Keratinocyte (primary cell): ENCODE data around the gene SRD5A2. TPM values are rescaled to one million over a fixed set of nuclear protein-coding genes. Genes with fewer than 3 reads are reported as not detected.
A peak's percentile ranks its signal among the peaks of the same experiment; 100 is the strongest.
"Not testable (repeated sequence)": the region's sequence is repeated elsewhere in the genome, so short reads cannot be mapped to it uniquely, and the experiment has no call there.

Source experiments
- DNase-seq: peaks from one replicate; pipeline ENCODE4 v3.0.0-alpha.2; 2011; ENCODE audit warnings: low read depth, missing footprints, low spot score
- FAIRE-seq: peaks from 2 replicates; lab custom pipeline; 2011; peaks lifted over from hg19 to GRCh38; lab: Jason Lieb, UNC
- H2AFZ ChIP-seq: 2 replicates; pipeline ENCODE4 v1.6.0; 2012; ENCODE audit warnings: low read length, control low read depth, inconsistent platforms; ENCODE audit not compliant: control insufficient read depth
- H3K27ac ChIP-seq: 2 replicates; pipeline ENCODE4 v1.5.1; 2011; ENCODE audit warnings: low read length; ENCODE audit not compliant: control insufficient read depth, insufficient read depth
- H3K27me3 ChIP-seq: 3 replicates; pipeline ENCODE4 v1.6.0; 2011; ENCODE audit warnings: low read length; ENCODE audit not compliant: control insufficient read depth, insufficient read depth; ENCODE audit errors: extremely low read depth
- H3K36me3 ChIP-seq, 2 experiments: 2 replicates in 1 of 2; 3 replicates in 1 of 2; pipeline ENCODE4 v1.5.1; 2011; ENCODE audit warnings: low read length in 2 of 2, mild to moderate bottlenecking in 1 of 2; ENCODE audit not compliant: control insufficient read depth in 2 of 2, insufficient read depth in 2 of 2; ENCODE audit errors: extremely low read depth in 1 of 2
- H3K4me1 ChIP-seq: 3 replicates; pipeline ENCODE4 v1.5.1; 2011; ENCODE audit warnings: low read length; ENCODE audit not compliant: control insufficient read depth, insufficient read depth; ENCODE audit errors: extremely low read depth
- H3K4me2 ChIP-seq: 3 replicates; pipeline ENCODE4 v1.6.0; 2011; ENCODE audit warnings: low read depth, low read length; ENCODE audit not compliant: control insufficient read depth, insufficient read depth; ENCODE audit errors: extremely low read depth
- H3K4me3 ChIP-seq, 3 experiments: fragments of 200-600 bp in 1 of 3; sonication (generic) in 1 of 3; 2 replicates in 2 of 3; 3 replicates in 1 of 3; pipeline ENCODE4 v1.5.1; 2011 to 2016; ENCODE audit warnings: low read length in 3 of 3, mild to moderate bottlenecking in 3 of 3, control low read depth in 2 of 3, inconsistent platforms in 1 of 3, low read depth in 1 of 3, mixed read lengths in 1 of 3, mixed run types in 1 of 3, moderate library complexity in 1 of 3; ENCODE audit not compliant: control insufficient read depth in 2 of 3, insufficient read depth in 2 of 3; ENCODE audit errors: extremely low read depth in 1 of 3
- H3K79me2 ChIP-seq: 2 replicates; pipeline ENCODE4 v1.6.0; 2012; ENCODE audit warnings: low read length; ENCODE audit not compliant: control insufficient read depth, insufficient read depth
- H3K9ac ChIP-seq: 3 replicates; pipeline ENCODE4 v1.6.0; 2011; ENCODE audit warnings: low read length; ENCODE audit not compliant: control insufficient read depth, insufficient read depth; ENCODE audit errors: extremely low read depth
- H3K9me1 ChIP-seq: 3 replicates; pipeline ENCODE4 v1.6.0; 2011; ENCODE audit warnings: low read length; ENCODE audit not compliant: control insufficient read depth, insufficient read depth; ENCODE audit errors: extremely low read depth
- H3K9me3 ChIP-seq: 2 replicates; pipeline ENCODE4 v1.5.1; 2012; ENCODE audit warnings: low read depth, low read length; ENCODE audit not compliant: control insufficient read depth
- H4K20me1 ChIP-seq: 3 replicates; pipeline ENCODE4 v1.6.0; 2011; ENCODE audit warnings: low read length; ENCODE audit not compliant: control insufficient read depth, insufficient read depth; ENCODE audit errors: extremely low read depth
- CTCF ChIP-seq, 3 experiments: IDR thresholded peaks in 1 of 3; conservative IDR thresholded peaks in 1 of 3; optimal IDR thresholded peaks in 1 of 3; 2 replicates in 2 of 3; 3 replicates in 1 of 3; pipeline versions ENCODE3 to v1.5.1; 2011; ENCODE audit warnings: low read length in 3 of 3, mild to moderate bottlenecking in 3 of 3, moderate library complexity in 2 of 3, control low read depth in 1 of 3, inconsistent platforms in 1 of 3; ENCODE audit not compliant: insufficient read depth in 2 of 3; ENCODE audit errors: extremely low read depth in 1 of 3
- EZH2 ChIP-seq: IDR thresholded peaks from one replicate; pipeline ENCODE4 v1.6.1; 2012; ENCODE audit warnings: inconsistent platforms, mild to moderate bottlenecking, low read length, moderate library complexity
- dilution Hi-C: fragments of 300-500 bp; cut with MboI; formaldehyde crosslinking; loops from one replicate; pipeline ENCODE4 v1.7.0; 2020; ENCODE audit warnings: low sequenced_read_pairs; ENCODE audit not compliant: extremely low pct_ligation_motif_present
- polyA plus RNA-seq, 5 experiments: library from polyadenylated mRNA; depleted of rRNA in 3 of 5; stranded (reverse) in 3 of 5; stranded (forward) in 1 of 5; unstranded in 1 of 5; fragments of >200 nt; gene quantifications; 1 replicate in 1 of 5; 2 replicates in 3 of 5; 3 replicates in 1 of 5; pipeline versions ENCODE4 v1.2.1 to v1.2.3, GENCODE V29; 2011 to 2012; ENCODE audit warnings: missing spikeins in 2 of 5, low read depth in 1 of 5, low replicate concordance in 1 of 5

The SRD5A2 gene
- polyA plus RNA-seq, 1 donor (not counting 4 experiments of a cell fraction or from before 2014, with no cell fraction given): 0.04 TPM

DNA sequence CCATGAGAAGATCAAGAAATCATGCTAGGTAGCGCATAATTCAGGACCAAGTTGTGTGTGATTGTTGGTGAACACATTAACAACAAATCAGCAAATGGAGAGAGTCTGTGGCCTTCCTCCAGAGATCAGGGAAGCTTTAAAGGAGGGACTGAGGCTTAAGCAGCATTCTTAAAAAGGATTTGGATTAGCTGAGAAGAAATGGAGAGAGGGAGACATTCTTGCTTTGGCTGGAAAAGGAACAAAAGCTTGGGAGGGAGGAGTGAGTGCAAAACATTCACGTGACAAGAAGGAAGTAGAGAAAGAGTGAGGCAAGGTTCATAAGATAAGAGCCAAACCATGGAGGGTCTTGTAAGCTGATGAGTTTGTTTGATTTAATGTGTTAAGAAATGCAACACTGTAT is 75.6 kb downstream of the SRD5A2 start:
- dilution Hi-C loops: no loop called here
- Histone ChIP-seq H3K27ac (no peak overlapping the region), H3K27me3 (no peaks in the 10 kb centered on the region), H3K79me2 (no peaks in the 10 kb centered on the region), H3K36me3 (no peaks in the 10 kb centered on the region), H3K9ac (no peak overlapping the region), H4K20me1 (no peaks in the 10 kb centered on the region), H3K9me3 (no peaks in the 10 kb centered on the region), H3K9me1 (no peaks in the 10 kb centered on the region), H3K4me3 (no peak overlapping the region), H3K4me2 (no peak overlapping the region), H2AFZ (no peak overlapping the region), H3K4me1 (no peaks in the 10 kb centered on the region)
- TF ChIP-seq EZH2 (no peak), CTCF (optimal IDR thresholded peaks at IDR 0.05 in 1 of 3, IDR thresholded peaks at IDR 0.05 in 1 of 3, conservative IDR thresholded peaks at IDR 0.05 in 1 of 3; ENCODE audit: extremely low read depth in 1 of 3, insufficient read depth in 2 of 3, low read length in 3 of 3) (no peak)
- peak; percentile 23 for FAIRE-seq
- no peak for DNase-seq

DNA sequence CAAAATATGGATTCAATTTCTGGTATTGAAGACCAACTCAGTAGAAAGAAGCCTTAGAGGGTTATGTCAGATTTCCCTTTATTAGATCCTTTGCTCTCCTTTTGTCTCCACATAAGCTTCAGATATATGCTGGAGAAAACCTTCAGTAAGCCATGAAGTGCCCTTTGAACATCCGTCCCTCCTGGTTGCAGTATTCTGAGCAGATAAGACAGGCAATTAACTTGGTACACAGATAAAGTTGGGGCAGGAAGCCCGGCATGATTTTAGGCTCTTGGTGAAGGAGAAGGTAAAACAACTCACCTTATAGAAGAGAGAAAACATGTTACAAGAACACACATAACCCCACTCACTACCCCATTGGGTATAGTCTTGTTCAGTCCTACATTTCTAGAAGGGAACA is 76.4 kb downstream of the SRD5A2 start:
- H2AFZ ChIP-seq: no peak overlapping the region
- no peaks in the 10 kb centered on the region for H3K36me3 ChIP-seq
- no peak for FAIRE-seq
- H4K20me1 ChIP-seq: no peaks in the 10 kb centered on the region
- H3K4me3 ChIP-seq: no peak overlapping the region
- no peak overlapping the region for H3K9ac ChIP-seq
- DNase-seq: no peak
- no peaks in the 10 kb centered on the region for H3K27me3 ChIP-seq
- no peaks in the 10 kb centered on the region for H3K9me3 ChIP-seq
- no peaks in the 10 kb centered on the region for H3K9me1 ChIP-seq
- H3K4me1 ChIP-seq: no peaks in the 10 kb centered on the region
- H3K79me2 ChIP-seq: no peaks in the 10 kb centered on the region
- TF ChIP-seq EZH2 (no peak), CTCF (optimal IDR thresholded peaks at IDR 0.05 in 1 of 3, IDR thresholded peaks at IDR 0.05 in 1 of 3, conservative IDR thresholded peaks at IDR 0.05 in 1 of 3; ENCODE audit: extremely low read depth in 1 of 3, insufficient read depth in 2 of 3, low read length in 3 of 3) (no peak)
- H3K4me2 ChIP-seq: no peak overlapping the region
- no peak overlapping the region for H3K27ac ChIP-seq
- dilution Hi-C loops: no loop called here

- H3K4me3 ChIP-seq, H3K9me3 ChIP-seq, H3K27ac ChIP-seq, FAIRE-seq, H2AFZ ChIP-seq, dilution Hi-C loops, H3K27me3 ChIP-seq, H4K20me1 ChIP-seq, H3K9me1 ChIP-seq, DNase-seq, H3K9ac ChIP-seq, H3K36me3 ChIP-seq, H3K4me1 ChIP-seq, H3K4me2 ChIP-seq, H3K79me2 ChIP-seq: not testable (repeated sequence)
Measured at GRCh38 chr2:31496451-31496874, 84.3 kb downstream of the SRD5A2 start.

DNA sequence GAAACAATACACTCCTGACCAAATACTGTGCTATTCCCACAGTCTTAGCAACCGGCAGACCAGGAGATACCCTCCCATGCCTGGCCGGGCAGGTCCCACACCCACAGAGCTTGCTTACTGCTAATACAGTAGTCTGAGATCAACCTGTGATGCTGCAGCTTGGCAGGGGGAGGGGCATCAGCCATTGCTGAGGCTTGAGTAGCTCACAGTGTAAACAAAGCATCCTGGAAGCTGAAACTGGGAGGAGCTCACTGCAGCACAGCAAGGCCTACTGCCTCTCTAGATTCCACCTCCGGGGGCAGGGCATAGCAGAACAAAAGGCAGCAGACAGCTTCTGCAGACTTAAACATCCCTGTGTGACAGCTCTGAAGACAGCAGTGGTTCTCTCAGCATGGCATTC is 91.4 kb downstream of the SRD5A2 start:
- H3K27me3 ChIP-seq, H3K79me2 ChIP-seq, H3K4me1 ChIP-seq, H3K9me1 ChIP-seq, DNase-seq, H3K36me3 ChIP-seq, H4K20me1 ChIP-seq, H3K4me3 ChIP-seq, FAIRE-seq, H2AFZ ChIP-seq, H3K9me3 ChIP-seq, H3K4me2 ChIP-seq, dilution Hi-C loops, H3K27ac ChIP-seq, H3K9ac ChIP-seq: not testable (repeated sequence)
